ENCODE measurements around the gene EHMT1.

Gene EHMT1

DNA sequence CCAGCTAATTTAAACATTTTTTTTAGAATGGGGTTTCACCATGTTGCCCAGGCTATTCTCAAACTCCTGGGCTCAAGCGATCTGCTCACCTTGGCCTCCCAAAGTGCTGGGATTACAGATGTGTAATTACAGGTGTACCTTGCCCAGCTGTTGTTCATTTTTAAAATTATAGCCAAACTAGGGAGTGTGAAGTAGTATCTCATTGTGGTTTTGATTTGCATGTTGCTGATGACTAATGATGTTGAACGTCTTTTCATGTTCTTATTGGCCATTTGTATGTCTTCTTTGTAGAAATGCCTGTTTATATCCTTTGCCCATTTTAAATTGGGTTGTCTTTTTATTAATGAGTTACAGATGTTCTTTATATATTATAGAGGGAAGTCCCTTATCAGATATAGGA, 31.5 kb downstream of the EHMT1 start:
- TF ChIP-seq GABPA (IDR thresholded peaks at IDR 0.05; ENCODE audit: low read depth) (no peak), SPI1 (IDR thresholded peaks at IDR 0.05; ENCODE audit: borderline replicate concordance, low read depth) (no peak), POLR2AphosphoS5 (IDR thresholded peaks at IDR 0.05; ENCODE audit: low read depth) (no peak)
- TF ChIP-seq, protein P1, sequence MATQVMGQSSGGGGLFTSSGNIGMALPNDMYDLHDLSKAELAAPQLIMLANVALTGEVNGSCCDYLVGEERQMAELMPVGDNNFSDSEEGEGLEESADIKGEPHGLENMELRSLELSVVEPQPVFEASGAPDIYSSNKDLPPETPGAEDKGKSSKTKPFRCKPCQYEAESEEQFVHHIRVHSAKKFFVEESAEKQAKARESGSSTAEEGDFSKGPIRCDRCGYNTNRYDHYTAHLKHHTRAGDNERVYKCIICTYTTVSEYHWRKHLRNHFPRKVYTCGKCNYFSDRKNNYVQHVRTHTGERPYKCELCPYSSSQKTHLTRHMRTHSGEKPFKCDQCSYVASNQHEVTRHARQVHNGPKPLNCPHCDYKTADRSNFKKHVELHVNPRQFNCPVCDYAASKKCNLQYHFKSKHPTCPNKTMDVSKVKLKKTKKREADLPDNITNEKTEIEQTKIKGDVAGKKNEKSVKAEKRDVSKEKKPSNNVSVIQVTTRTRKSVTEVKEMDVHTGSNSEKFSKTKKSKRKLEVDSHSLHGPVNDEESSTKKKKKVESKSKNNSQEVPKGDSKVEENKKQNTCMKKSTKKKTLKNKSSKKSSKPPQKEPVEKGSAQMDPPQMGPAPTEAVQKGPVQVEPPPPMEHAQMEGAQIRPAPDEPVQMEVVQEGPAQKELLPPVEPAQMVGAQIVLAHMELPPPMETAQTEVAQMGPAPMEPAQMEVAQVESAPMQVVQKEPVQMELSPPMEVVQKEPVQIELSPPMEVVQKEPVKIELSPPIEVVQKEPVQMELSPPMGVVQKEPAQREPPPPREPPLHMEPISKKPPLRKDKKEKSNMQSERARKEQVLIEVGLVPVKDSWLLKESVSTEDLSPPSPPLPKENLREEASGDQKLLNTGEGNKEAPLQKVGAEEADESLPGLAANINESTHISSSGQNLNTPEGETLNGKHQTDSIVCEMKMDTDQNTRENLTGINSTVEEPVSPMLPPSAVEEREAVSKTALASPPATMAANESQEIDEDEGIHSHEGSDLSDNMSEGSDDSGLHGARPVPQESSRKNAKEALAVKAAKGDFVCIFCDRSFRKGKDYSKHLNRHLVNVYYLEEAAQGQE (IDR thresholded peaks at IDR 0.05; ENCODE audit: insufficient replicate concordance, low read depth) = no peak
- TF ChIP-seq, protein P2, sequence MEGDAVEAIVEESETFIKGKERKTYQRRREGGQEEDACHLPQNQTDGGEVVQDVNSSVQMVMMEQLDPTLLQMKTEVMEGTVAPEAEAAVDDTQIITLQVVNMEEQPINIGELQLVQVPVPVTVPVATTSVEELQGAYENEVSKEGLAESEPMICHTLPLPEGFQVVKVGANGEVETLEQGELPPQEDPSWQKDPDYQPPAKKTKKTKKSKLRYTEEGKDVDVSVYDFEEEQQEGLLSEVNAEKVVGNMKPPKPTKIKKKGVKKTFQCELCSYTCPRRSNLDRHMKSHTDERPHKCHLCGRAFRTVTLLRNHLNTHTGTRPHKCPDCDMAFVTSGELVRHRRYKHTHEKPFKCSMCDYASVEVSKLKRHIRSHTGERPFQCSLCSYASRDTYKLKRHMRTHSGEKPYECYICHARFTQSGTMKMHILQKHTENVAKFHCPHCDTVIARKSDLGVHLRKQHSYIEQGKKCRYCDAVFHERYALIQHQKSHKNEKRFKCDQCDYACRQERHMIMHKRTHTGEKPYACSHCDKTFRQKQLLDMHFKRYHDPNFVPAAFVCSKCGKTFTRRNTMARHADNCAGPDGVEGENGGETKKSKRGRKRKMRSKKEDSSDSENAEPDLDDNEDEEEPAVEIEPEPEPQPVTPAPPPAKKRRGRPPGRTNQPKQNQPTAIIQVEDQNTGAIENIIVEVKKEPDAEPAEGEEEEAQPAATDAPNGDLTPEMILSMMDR (IDR thresholded peaks at IDR 0.05; ENCODE audit: insufficient read depth, low read length) = no peak
- DNase-seq (ENCODE audit: low read depth in 1 of 2, low spot score in 1 of 2) = no peak
- no peaks in the 10 kb centered on the region for H3K27me3 ChIP-seq (ENCODE audit: insufficient read depth, poor library complexity, severe bottlenecking)
- H3K4me3 ChIP-seq (replicated peaks; ENCODE audit: insufficient read depth, low read length) = no peak overlapping the region
- no peak overlapping the region for H3K27ac ChIP-seq (replicated peaks)

- Histone ChIP-seq H3K4me3 (replicated peaks; ENCODE audit: insufficient read depth, low read length) (no peak overlapping the region), H3K27ac (replicated peaks) (no peak overlapping the region), H3K27me3 (ENCODE audit: insufficient read depth, poor library complexity, severe bottlenecking) (no peaks in the 10 kb centered on the region)
- no peak for DNase-seq (ENCODE audit: low read depth in 1 of 2, low spot score in 1 of 2)
- TF ChIP-seq, protein P2 (IDR thresholded peaks at IDR 0.05; ENCODE audit: insufficient read depth, low read length) = no peak
- TF ChIP-seq, protein P1 (IDR thresholded peaks at IDR 0.05; ENCODE audit: insufficient replicate concordance, low read depth) = no peak
- TF ChIP-seq GABPA (IDR thresholded peaks at IDR 0.05; ENCODE audit: low read depth) (no peak), SPI1 (IDR thresholded peaks at IDR 0.05; ENCODE audit: borderline replicate concordance, low read depth) (no peak), POLR2AphosphoS5 (IDR thresholded peaks at IDR 0.05; ENCODE audit: low read depth) (no peak)
Measured at GRCh38 chr9:137650779-137651178, 32.0 kb downstream of the EHMT1 start.

GRCh38 chr9:137656416-137656815, 37.6 kb downstream of the EHMT1 start:
- no peak for TF ChIP-seq POLR2AphosphoS5 (IDR thresholded peaks at IDR 0.05; ENCODE audit: low read depth)
- TF ChIP-seq SPI1 (IDR thresholded peaks at IDR 0.05; ENCODE audit: borderline replicate concordance, low read depth) = no peak
- TF ChIP-seq, protein P1 (IDR thresholded peaks at IDR 0.05; ENCODE audit: insufficient replicate concordance, low read depth) = no peak
- TF ChIP-seq GABPA (IDR thresholded peaks at IDR 0.05; ENCODE audit: low read depth) = no peak
- TF ChIP-seq, protein P2 (IDR thresholded peaks at IDR 0.05; ENCODE audit: insufficient read depth, low read length) = no peak
- Histone ChIP-seq H3K4me3 (replicated peaks; ENCODE audit: insufficient read depth, low read length) (no peak overlapping the region), H3K27ac (replicated peaks) (no peak overlapping the region), H3K27me3 (ENCODE audit: insufficient read depth, poor library complexity, severe bottlenecking) (no peaks in the 10 kb centered on the region)
- no peak for DNase-seq (ENCODE audit: low read depth in 1 of 2, low spot score in 1 of 2)
